GM21526 (cell line): Measurements from ENCODE around the gene PLEKHG5.

ENCODE experiments used
- ATAC-seq: cut with Tn5 transposase; IDR thresholded peaks from one replicate; pipeline ENCODE4 v1.9.1; 2021; ENCODE audit warnings: moderate library complexity; ENCODE audit not compliant: unreplicated experiment, low FRiP score

PLEKHG5 gene

DNA sequence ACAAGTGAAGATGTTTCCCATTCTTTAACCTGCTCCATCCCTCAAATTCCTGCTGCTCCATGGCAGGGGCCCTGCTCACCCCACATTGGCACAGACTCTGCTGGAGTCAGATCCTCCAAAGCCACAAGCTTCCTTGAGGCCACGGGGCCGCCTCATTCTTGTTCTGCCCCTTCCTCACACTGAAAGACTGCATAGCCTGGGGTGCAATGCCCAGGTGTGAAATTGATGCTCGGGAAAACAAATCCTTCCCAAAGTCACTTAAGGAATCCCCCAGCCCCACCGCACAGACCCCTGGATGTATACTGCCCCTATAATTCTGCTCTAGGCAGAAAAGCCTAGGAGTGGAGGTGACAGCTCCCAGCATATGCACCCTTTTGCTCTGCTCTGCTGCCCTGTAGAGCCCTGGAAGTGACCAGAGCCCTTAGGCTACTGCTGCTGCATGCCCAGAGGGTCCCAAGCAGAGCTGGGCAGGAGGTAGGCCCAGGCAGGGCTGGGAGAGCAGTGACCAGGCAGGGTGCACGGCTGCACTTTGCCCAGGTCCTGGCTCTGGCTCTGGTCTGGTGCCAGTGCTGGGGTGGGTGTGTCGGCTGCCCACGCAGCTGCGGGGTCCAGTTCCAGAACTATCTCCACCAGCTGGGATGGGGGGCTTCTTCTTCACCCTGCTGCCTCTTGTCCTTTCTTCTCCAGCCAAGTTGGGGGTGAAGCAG, 73.4 kb downstream of the PLEKHG5 start:
- ATAC-seq = no peak
